ENCODE measurements around the gene AQP9.

Gene AQP9

GRCh38 chr15:58224068-58224467, 85.9 kb downstream of the AQP9 start:
- no peak overlapping the region for H3K27ac ChIP-seq
- ChIA-PET POLR2A (ENCODE audit: low non-redundant PET) (no interaction called here), CTCF (no interaction called here)
- no peak for DNase-seq (ENCODE audit: low spot score)
- no peak for TF ChIP-seq CTCF (conservative IDR thresholded peaks at IDR 0.05; ENCODE audit: low read depth)

- peak; percentile 70 for DNase-seq (ENCODE audit: low spot score)
- CTCF ChIA-PET = interaction anchor here (0.5 to 1.0 kb wide), 16 partner anchors 12 to 868 kb away, joined by 3 to 10 read pairs (median 3); partner anchors contain the start of gene MINDY2
- POLR2A ChIA-PET (ENCODE audit: low non-redundant PET) = interaction anchor here (0.7 kb wide), 1 partner anchor 543 kb away, joined by 4 read pairs; the partner anchor contains the start of gene MINDY2
- TF ChIP-seq CTCF (conservative IDR thresholded peaks at IDR 0.05; ENCODE audit: low read depth) = peak; percentile 96
- H3K27ac ChIP-seq = no peak overlapping the region
Measured at GRCh38 chr15:58227706-58228543, 89.7 kb downstream of the AQP9 start.

- DNase-seq (ENCODE audit: low spot score) = no peak
- CTCF ChIA-PET = interaction anchor here (0.8 to 1.0 kb wide), 2 partner anchors 375 to 542 kb away, joined by 3 to 10 read pairs; partner anchors contain the start of gene MINDY2
- H3K27ac ChIP-seq = no peak overlapping the region
- POLR2A ChIA-PET (ENCODE audit: low non-redundant PET) = no interaction called here
- TF ChIP-seq CTCF (conservative IDR thresholded peaks at IDR 0.05; ENCODE audit: low read depth) = no peak
Measured at GRCh38 chr15:58228718-58229117, 90.5 kb downstream of the AQP9 start.

GRCh38 chr15:58229297-58229768, 91.2 kb downstream of the AQP9 start:
- TF ChIP-seq CTCF (conservative IDR thresholded peaks at IDR 0.05; ENCODE audit: low read depth) = no peak
- ChIA-PET CTCF (no interaction called here), POLR2A (ENCODE audit: low non-redundant PET) (no interaction called here)
- DNase-seq (ENCODE audit: low spot score) = no peak
- no peak overlapping the region for H3K27ac ChIP-seq

GRCh38 chr15:58232281-58233065, 94.3 kb downstream of the AQP9 start:
- no peak for DNase-seq (ENCODE audit: low spot score)
- CTCF ChIA-PET = no interaction called here
- no peak for TF ChIP-seq CTCF (conservative IDR thresholded peaks at IDR 0.05; ENCODE audit: low read depth)
- peak overlapping the region; percentile 22 for H3K27ac ChIP-seq
- POLR2A ChIA-PET (ENCODE audit: low non-redundant PET) = no interaction called here

- no peak for TF ChIP-seq CTCF (conservative IDR thresholded peaks at IDR 0.05; ENCODE audit: low read depth)
- no peak overlapping the region for H3K27ac ChIP-seq
- DNase-seq (ENCODE audit: low spot score) = no peak
- ChIA-PET CTCF (no interaction called here), POLR2A (ENCODE audit: low non-redundant PET) (no interaction called here)
Measured at GRCh38 chr15:58233341-58233740, 95.2 kb downstream of the AQP9 start.

All from RWPE1 (cell line).